HT1080 (cell line): Measurements from ENCODE around the gene C20orf204. TPM values are rescaled to one million over a fixed set of nuclear protein-coding genes. Genes with fewer than 3 reads are reported as not detected.
A peak's percentile ranks its signal among the peaks of the same experiment; 100 is the strongest.

Experiments
- DNase-seq: peaks from one replicate; pipeline ENCODE4 v3.0.0-alpha.2; 2015; ENCODE audit warnings: low read depth
- total RNA-seq: library from RNA; depleted of rRNA; stranded (reverse); fragments of >200 nt; shearing (Covaris generic); gene quantifications from 2 replicates; pipeline ENCODE4 v1.2.3, GENCODE V29; 2014

C20orf204 gene
- total RNA-seq, 1 experiment from 2014 or later: 0.42 TPM

DNA sequence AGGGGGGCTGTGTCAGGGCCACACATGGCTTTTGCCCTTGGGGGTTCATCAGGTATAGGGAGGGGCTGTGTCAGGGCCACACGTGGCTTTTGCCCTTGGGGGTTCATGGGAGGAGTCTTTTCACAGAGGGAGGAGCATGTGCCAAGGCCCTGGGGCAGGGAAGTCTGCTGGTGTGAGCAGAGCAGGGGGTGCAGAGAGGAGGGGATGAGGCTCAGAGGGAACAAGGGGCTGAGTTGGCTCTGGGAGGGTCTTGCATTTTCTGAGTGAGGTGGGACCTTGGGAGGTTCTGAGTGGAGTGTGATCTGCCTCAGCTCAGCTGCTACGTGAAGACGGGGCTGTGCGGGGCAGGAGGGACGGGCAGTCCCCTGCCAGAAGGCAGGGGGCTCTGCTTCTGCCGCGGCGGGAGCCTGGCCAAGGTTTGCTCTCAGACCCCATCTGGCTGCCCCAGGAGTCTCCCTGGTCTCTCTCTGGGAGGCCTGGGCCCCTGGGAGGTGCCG is 19.5 kb downstream of the C20orf204 start:
- DNase-seq: no peak

DNA sequence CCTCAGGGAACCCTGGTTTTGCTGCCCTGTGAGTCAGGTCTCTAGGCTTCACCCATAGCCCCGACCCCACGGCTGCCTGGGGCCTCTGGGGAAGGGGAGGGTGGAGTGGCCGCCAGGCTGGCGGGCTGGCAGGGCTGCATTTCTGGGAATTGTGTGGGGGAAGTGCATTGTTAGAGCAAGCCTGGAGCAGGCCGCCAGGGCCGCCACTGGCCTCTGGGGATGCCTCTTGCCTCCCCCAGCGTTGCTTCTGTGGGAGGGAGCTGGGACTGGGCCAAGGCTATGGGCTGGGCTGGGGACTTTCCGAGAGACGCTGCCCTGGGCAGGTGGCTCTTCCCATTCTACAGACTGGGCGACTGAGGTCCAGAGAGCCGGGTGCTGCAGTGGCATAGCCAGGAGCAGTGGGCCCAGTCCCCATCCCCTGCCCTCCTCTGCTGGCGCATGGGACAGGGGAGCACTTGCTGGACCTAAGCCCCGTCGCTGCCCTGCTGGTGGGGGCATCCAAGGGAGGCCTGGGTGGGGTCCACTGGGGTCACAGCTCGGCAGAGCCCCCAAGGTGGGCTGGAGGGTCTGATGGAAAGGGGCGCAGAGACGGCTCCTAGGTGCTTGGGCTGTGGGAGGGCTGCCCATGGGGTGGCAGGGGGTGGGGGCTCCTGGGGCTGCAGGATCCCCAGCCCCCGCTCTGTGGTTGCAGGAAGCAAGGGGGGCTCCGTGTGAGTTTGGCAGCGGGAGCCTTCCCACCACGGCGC is 20.1 kb downstream of the C20orf204 start:
- peak; percentile 28 for DNase-seq

DNA sequence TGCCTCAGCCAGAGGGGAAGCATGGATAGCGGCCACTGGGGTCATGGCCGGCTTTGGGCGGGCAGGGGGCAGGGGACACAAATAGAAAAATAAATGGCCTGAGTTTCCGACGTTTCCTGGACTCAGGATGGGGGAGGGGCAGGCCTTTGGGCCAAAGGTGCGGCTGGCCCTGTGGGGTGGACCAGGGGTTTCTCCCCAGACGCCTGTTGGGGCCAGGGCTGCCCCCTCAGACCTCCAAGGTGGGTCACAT is 20.6 kb downstream of the C20orf204 start:
- no peak for DNase-seq

DNA sequence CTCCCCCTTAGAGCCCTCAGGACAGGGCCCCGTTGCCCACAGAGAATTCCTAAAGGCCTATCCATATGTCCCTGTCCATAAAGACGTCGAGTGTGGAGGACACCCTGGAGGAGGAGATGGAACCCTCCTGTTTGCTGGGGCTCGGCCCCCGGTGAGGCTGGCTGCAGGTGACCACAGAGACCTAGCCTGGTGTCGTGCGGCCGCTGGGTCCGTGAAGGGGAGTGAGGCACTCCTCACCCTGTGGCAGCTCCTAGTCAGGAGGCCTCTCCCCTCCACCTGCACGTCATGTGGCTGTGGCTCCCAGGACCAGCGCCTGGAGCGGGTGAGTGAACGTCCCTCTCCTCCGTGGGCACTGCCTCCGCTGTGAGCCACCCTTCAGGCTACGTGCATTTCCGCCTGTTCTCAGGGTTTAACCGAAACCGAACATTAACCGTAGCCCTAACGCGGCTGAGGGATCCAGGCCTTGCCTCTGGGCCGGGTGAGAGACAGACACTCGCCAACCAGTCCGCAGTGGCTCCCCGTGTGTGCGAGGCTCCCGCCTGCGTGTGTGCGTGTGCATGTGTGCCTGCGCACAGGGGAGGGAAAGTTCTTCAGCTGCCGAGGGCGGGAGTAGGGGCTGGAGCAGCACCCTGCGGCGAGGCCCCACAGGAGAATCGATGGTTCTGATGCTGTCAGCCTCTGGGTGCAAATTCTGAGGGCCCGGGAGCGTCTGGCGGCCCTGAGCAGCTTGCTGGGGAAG is 21.1 kb downstream of the C20orf204 start:
- DNase-seq: no peak

DNA sequence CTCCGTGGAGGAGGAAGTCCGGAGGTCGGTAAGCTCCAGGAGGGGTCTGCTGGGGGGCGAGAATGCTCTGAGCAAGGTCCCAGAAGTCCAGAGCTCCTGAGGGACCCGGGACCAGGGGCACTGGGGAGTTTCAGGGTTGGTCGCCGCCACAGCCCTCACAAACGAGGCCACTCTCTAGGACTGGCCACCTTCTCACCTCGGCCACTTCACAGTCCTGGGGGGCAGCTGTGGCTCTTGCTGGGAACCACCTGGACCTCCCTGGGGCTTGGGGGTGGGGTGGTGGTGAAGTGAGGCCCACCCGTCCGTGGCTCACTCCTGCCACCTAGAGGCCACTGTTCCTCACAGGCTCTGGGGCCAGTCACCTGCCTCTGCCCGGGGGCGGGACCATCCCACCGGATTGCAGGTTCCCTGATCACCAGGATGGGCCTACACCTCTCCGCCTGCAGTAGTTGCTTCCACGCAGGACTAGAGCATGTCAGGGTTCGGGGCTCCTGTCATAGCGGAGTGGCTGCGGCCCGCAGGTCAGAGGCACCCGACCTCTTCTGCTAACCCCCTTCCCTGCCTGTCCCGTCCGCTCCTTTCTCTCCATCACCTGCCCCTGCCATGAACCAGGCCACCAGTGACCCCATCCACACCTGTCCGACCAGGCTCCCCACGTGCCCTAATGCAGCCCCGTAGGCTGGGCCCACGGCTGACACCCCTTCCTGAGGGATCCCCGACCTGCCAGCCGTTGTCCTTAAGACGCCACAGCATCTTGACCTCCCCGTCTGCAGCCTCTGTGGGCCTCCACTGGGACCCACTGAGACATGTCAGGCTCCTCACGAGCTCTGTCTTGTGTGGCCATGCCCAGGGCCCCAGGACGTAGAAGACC is 21.9 kb downstream of the C20orf204 start:
- peak; percentile 54 for DNase-seq

DNA sequence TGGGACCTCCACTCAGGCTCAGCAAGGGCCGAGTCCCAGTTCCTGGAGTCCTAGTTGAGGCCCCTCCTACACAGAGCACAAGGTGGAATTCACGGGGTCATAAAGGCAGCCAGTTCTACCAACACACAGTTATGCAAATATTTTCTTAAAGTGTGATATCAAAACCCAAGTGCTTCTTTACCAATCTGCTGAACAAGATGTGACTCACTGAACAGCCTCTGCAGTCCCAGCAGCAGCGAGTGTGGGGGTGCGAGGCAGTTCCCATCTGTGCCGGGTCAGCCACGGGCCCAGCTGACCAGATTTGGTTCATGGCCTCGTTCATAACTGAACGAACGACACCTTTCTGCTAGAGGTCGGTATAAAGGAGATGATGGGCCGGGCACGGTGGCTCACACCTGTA is 22.6 kb downstream of the C20orf204 start:
- DNase-seq: peak; percentile 61

DNA sequence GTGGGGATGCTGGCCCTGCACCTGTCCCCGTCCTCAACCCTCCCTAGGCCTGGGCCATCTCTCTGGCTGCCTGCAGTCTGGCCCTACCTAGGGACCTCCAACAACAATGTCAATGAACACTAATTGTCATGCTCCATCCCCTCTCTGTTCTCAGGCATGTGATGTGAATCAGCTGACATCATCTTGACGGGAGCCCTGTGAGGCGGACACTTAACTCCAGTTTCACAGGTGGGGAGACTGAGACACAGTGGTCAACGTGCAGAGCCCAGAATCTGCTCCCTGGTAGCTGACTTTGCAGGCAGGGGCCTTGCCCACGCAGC is 26.3 kb downstream of the C20orf204 start:
- DNase-seq: no peak

DNA sequence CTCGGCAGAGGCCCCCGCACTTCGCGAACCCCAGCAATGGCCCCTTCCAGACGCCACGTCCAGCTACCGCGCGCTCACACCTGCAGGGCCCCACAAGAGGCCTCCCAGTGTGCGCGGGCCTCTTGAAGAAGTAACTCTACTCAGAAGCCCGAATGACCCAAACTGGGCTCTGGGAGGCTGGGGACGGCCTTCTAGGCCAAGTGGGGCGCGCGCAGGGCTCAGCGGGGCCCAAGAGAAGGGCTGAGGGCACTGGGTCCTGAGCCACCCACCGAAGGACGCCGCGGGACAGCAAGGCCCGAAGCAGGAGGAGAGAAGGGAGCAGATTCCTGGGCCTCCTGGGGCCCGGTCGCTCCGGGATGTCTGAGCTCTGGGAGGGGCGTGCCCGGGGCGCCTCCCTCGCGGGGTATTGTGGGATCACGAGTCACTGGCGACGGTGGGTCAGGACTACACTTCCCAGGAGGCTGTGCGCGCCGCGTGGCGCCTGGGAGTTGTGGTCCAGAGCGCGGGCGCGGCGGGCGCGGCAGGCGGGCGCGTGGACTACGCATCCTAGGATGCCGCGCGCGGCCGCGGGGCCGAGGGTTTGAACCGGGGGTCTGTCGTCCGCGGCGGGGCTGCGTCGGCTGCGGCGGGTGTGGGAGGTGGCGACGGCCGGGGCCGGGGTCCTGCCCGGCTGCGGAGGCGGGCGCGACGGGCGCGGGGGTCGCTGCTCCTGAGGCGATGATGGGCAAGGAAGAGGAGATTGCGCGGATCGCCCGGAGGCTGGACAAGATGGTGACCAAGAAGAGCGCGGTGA is 26.8 kb downstream of the C20orf204 start, which contains the start of gene TCEA2:
TCEA2 (plus strand) TSS at position 603 of the 793 bp plus-strand sequence; CDS start at position 718, 115 bp downstream.
- peak; percentile 92 for DNase-seq

DNA sequence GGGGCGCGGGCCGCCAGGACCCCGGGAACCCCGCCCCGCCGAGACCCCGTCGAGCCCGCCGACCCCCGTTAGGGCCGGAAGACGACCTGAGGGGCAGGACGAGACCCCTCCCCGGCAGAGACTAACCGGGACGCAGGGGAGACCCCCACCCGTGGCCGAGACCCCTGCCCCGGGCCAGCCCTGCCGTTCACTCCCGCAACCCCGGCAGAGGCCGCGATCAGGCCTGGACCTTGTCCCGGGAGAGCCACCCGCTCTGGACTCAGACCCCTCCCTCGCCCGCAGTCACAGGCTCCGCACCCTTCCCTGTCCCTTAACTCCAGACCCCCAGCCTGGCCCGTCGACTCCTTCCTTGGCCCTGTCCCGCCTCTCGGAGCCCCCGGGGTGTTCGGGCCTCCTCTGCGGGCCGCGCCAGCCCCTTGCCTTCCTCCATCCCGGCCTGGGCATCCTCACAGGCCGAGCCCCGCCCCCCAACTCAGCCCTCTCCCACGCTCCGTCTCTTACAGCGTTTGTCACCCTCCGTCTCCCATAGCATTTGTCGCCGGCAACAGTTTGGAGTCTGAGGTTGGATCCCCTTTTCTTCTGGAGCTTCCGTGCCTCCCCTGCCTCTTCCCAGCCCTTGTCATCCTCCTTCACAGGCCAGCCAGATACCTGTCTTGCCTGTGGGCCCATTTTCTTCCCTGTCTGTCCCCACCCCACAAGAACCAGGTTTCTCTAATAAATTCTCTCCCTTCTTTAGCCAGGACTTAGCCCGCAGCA is 27.6 kb downstream of the C20orf204 start:
- DNase-seq: no peak

DNA sequence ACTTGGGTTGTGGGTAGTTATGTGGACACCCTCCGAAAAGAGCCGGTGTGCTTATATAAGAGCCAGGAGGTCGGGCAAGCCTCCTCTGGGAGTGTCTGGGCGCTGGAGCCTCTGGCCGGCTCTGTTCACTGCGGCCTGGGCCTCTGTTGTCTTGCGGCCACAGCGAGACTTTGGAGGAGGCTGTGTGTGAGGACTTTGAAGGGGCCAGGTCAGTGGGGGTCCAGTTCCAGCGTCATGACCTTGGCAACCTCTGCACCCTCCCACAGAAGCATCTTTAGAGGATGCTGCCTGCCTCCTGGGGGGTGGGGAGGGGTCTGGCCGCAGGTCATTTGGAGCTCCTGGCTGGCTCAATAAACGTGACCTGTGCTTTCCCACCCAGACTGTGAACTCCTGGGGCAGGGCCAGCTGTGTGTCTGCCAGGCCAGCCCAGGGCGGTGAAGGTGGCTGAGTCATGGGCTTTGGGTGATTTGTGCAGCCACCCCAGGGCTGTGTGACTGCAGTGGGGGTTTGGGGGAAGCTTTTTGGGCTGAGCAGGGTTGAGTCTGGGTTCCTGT is 28.2 kb downstream of the C20orf204 start:
- DNase-seq: peak; percentile 54

DNA sequence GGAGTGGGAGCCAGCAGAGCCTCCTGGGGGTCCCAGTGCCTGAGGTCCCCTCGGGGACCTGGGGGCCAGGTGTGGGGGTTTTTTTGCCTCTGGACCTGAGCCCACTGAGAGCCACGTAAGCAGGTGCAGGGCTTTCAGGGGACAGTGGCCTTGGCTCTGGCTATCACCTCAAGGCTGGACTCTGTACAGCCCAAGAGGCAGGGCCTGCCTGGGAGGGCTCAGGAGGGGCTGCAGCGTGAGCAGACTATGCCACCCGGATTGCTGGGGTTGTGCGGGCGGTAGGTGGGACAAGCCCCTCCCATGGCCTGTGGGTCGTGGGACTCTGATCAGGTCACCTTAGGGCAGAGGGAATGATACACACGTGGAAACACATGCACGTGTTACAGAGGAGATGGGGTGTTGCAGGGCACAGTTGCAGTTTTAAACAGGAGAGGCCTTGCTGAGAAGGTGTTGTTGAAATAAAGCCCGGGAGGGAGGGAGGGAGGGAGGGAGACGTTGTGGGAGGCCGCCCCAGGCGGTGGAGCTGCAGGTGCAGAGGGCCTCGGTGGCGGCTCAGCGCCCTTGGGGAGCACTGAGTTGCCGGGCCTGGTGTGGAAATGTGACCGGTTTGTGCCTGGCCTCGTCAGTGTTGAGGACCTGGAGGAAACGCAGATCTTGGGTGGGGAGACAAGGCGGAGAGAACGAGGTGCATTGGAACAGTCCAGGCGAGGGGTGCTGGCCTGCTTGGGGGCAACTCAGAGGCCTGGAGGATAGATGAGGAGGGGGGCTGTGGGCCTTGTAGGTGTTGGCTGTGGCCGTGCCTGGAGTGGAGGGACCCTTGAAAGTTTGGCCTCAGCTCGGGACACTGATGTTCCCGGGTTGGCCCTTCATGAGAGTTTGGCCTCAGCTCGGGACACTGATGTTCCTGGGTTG is 29.3 kb downstream of the C20orf204 start:
- DNase-seq: no peak

DNA sequence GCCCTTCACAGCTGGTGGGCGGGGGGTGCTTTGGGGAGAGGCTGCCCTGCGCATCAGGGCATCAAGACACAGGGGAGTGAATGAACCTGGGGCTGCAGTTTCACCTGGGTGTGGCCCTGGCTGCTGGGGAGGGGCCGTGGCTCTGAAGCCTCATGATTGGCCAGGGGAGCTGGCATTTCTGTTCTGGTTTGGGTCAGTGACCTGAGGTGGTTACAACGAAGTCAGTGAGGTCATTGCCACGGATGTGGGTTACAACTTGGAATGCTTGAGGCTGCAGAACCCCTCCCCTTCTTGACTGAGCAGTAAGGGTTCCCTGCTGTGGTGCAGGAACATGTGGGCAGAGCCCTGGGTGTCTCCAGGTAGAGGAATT is 30.0 kb downstream of the C20orf204 start:
- peak; percentile 92 for DNase-seq

DNA sequence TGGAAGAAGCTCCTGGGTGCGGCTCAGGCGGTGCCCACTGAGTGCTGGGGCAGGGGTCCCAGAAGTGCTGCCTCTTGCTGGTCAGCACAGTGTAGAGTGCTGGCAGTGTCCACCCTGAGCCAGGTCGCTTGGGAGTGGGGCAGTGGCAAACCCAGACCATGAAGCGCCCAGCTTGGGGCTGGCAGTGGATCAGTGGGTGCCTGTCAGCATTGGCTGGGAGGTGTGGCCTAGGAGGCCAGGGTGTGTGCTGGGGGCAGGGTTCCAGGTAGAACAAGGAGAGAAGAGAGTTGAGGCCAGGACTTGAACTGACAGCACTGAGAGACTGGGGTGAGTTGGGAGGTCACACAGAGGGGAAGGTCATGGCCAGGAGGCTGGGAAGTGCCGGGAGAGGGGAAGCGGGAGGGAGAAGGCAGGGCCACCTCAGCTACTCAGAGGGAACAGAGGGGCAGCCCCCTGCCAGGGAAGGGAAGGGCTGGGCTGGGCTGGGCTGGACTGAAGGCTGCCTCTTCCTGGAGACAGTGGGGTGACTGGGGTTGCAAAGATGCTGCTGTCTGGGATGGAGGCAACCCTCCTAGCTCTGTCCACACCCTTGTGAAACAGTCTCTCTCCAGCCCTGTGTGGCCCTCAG is 31.1 kb downstream of the C20orf204 start:
- DNase-seq: no peak

DNA sequence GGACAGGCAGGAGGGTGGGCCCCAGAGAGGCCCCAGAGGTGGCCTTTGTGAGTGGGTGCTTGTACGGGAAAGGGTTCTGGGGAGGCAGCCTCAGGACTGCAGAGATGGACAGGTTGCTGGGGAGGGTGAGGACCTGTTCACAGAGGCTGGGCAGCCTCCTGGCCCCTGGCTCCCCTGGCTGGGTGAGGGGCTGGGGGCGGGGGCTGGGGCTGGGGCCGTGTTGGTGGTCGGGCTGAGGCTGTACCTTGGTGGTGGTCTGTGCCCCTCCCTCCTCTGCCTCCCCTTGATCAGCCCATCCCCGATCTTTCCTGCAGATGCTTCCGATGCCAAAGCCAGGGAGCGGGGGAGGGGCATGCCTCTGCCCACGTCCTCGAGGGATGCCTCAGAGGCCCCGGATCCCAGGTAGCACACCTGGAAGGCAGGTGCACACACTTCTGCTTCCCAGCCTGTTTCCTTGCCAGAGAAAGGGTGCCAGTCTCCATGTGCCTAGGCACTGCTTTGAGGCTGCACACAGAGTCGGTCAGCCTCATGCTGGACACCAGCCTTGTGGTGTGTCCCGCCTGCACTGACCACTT is 31.8 kb downstream of the C20orf204 start:
- no peak for DNase-seq

DNA sequence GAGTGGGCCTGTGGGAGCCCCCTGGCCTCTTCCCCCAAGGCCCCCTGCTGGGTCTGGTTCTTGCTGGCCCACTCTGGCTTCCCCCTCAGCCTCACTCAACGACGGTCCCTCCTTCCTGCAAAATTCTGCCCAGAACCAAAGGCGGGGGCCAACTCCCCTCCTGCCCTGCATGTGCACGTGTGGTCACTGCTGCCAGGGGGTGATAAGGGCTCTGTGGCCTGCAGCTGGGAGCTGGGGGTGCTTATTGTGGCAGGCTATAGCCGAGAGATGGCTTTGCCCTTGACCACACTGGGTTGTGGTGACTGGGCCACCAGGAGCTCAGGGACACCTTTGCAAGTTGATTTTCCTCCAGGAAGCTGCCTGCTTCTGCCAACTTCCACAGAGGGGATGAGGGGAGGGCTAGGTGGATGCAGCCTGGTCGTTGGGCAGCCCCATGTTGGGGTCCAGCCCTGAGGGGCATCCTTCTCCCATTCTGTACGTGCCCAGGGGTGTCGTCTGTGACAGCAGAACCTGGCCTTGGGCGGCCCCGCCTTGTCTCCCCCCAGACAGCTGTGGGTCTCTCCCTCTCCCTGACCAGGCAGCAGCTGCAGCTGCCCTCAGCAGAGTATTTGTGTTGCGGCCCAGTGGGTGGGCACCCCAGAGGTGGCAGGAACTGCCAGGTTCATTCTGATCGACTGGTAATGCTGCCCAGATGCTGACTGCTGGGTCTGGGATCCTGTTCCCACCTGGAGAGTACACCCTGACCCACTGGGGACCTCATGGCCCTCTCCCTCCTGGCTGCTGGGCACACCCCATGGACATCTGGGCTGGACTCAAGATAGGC is 32.6 kb downstream of the C20orf204 start:
- DNase-seq: no peak

DNA sequence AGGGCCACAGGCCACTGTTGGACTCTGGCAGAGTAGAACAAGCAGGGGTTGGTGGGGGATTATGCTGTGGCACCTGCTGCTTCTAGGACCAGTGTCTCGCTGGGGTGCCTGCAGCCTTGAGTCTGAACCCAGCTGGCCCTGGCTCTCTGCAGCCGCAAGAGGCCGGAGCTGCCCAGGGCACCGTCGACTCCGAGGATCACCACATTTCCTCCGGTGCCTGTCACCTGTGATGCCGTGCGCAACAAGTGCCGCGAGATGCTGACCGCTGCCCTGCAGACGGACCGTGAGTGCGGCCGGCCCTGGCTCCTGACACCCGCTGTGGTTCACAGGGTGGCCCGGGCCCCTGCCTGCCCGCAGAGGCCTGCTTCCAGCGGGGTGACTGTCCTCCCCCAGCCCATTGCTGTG is 33.2 kb downstream of the C20orf204 start:
- DNase-seq: no peak

DNA sequence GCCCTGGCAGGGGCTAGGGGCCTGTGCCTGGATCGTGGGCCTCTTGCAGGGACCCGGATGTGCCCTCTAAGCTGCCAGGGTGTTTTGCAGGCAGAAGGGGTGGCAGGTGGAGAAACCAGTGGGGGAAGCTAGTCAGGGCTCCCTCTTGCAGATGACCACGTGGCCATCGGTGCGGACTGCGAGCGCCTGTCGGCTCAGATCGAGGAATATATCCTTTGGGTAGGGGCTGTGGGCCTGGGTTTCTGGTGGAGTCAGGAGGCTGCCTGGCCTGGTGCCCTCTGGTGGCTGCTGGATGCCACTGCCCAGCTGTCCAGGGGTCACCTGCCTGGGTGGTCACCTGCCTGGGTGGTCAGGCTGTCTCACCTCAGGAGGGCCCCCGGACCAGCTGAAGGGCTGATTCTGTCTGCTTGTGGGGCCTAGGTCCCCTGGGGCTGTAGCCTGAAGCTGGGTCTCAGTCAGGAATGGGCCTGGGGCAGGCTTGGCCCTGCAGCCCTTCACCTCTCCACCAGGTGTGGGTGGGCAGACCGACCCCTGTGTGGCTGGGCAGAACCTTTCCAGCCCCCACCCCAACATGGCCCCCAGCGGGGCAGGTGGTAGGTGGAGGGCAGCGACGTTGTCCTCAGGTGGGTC is 33.7 kb downstream of the C20orf204 start:
- no peak for DNase-seq
